ENCODE results near the gene NOTCH1.

DNA sequence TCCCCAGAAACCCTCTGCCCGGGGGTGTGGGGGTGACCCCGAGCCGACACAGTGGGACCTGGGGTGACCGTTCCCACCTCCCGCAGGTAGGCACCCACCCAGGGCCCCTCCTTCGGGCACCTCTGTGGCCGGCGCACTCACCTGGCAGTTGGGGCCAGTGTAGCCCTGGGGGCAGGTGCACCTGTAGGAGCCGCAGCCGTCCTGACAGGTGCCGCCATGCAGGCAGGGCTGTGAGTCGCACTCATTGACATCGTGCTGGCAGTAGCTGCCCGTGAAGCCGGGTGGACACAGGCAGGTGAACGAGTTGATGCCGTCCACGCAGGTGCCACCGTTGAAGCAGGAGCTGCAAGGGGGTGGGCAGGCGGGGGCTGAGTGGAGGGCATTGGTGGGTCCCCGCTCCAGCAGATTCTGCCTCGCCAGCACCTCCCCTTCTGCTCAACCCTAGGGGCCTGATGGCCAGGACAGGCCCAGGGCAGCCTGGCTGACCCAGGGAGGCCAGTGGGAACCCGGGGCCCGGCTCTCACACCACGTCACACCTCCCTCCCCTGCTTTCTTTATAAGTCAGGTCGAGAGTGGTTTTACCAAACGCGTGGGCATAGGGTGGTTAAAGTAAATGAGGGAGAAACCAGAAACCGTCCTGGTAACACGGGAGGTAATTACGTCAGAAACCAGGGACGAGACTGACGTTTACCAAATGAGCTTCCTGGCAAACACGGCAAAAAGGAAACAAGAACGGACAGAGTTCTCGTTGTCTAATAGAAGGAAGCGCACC lies 36.9 kb downstream of the NOTCH1 start:
- TF ChIP-seq POLR2A (IDR thresholded peaks at IDR 0.05; ENCODE audit: low read depth, low read length) (no peak), RAD21 (IDR thresholded peaks at IDR 0.05; ENCODE audit: low read length) (no peak), CEBPB (IDR thresholded peaks at IDR 0.05; ENCODE audit: low read depth, low read length) (no peak)
- TF ChIP-seq, protein P1, sequence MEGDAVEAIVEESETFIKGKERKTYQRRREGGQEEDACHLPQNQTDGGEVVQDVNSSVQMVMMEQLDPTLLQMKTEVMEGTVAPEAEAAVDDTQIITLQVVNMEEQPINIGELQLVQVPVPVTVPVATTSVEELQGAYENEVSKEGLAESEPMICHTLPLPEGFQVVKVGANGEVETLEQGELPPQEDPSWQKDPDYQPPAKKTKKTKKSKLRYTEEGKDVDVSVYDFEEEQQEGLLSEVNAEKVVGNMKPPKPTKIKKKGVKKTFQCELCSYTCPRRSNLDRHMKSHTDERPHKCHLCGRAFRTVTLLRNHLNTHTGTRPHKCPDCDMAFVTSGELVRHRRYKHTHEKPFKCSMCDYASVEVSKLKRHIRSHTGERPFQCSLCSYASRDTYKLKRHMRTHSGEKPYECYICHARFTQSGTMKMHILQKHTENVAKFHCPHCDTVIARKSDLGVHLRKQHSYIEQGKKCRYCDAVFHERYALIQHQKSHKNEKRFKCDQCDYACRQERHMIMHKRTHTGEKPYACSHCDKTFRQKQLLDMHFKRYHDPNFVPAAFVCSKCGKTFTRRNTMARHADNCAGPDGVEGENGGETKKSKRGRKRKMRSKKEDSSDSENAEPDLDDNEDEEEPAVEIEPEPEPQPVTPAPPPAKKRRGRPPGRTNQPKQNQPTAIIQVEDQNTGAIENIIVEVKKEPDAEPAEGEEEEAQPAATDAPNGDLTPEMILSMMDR (conservative IDR thresholded peaks at IDR 0.05; ENCODE audit: low read depth, low read length), result no peak

Data from IMR-90 (cell line).